Loucy (cell line): ENCODE results near the gene TNFAIP8L2.
A peak's percentile ranks its signal among the peaks of the same experiment; 100 is the strongest.
"Not testable (repeated sequence)": the region's sequence is repeated elsewhere in the genome, so short reads cannot be mapped to it uniquely, and the experiment has no call there.

Experiments
- H2AFZ ChIP-seq: fragments of 200-600 bp; sonication (generic); 2 replicates; pipeline ENCODE4 v1.6.0; 2016; ENCODE audit warnings: antibody characterized with exemption, mild to moderate bottlenecking, low read length, moderate library complexity
- H3F3A ChIP-seq: fragments of 200-600 bp; 2 replicates; pipeline ENCODE4 v1.6.0; 2016; ENCODE audit warnings: antibody characterized with exemption, low read depth, mild to moderate bottlenecking
- H3K27me3 ChIP-seq: fragments of 200-600 bp; sonication (generic); 2 replicates; pipeline ENCODE4 v1.6.1; 2014; ENCODE audit warnings: low read length, mild to moderate bottlenecking; ENCODE audit not compliant: insufficient read depth, poor library complexity, severe bottlenecking
- H3K36me3 ChIP-seq: fragments of 200-600 bp; sonication (generic); 2 replicates; pipeline ENCODE4 v1.6.1; 2016; ENCODE audit warnings: low read length; ENCODE audit not compliant: insufficient read depth
- H3K4me1 ChIP-seq: fragments of 200-600 bp; sonication (generic); 2 replicates; pipeline ENCODE4 v1.5.1; 2014; ENCODE audit warnings: low read length, mild to moderate bottlenecking; ENCODE audit not compliant: insufficient read depth, poor library complexity, severe bottlenecking
- H3K4me2 ChIP-seq: fragments of 200-600 bp; sonication (generic); 2 replicates; pipeline ENCODE4 v1.6.0; 2014; ENCODE audit warnings: antibody characterized with exemption, low read length, low read depth, mild to moderate bottlenecking; ENCODE audit not compliant: poor library complexity, severe bottlenecking
- H3K4me3 ChIP-seq: fragments of 200-600 bp; sonication (generic); 2 replicates; pipeline ENCODE4 v1.5.1; 2014; ENCODE audit warnings: low read length, mild to moderate bottlenecking, mixed read lengths; ENCODE audit not compliant: poor library complexity, severe bottlenecking
- H3K79me2 ChIP-seq: fragments of 200-600 bp; sonication (generic); 2 replicates; pipeline ENCODE4 v1.6.1; 2014; ENCODE audit warnings: low read length; ENCODE audit not compliant: insufficient read depth
- H3K9ac ChIP-seq: fragments of 200-600 bp; sonication (generic); 2 replicates; pipeline ENCODE4 v1.6.0; 2014; ENCODE audit warnings: mild to moderate bottlenecking, low read depth, low read length, moderate library complexity; ENCODE audit not compliant: poor library complexity, severe bottlenecking
- H3K9me2 ChIP-seq: fragments of 200-600 bp; sonication (generic); replicated peaks from 2 replicates; pipeline ENCODE4 v1.6.1; 2016; ENCODE audit warnings: low read depth, low read length, mixed read lengths
- H3K9me3 ChIP-seq: fragments of 200-600 bp; sonication (generic); 2 replicates; pipeline ENCODE4 v1.6.1; 2014; ENCODE audit warnings: mild to moderate bottlenecking, antibody characterized with exemption, low read length, low read depth; ENCODE audit not compliant: insufficient read depth
- H4K20me1 ChIP-seq: fragments of 200-600 bp; sonication (generic); 2 replicates; pipeline ENCODE4 v1.6.0; 2014; ENCODE audit warnings: antibody characterized with exemption, low read length, mild to moderate bottlenecking; ENCODE audit not compliant: insufficient read depth, poor library complexity, severe bottlenecking
- CTCF ChIP-seq: fragments of 200-600 bp; sonication (generic); conservative IDR thresholded peaks from 2 replicates; pipeline ENCODE4 v1.5.1; 2014; ENCODE audit warnings: mild to moderate bottlenecking, antibody characterized with exemption, low read length
- EZH2phosphoT487 ChIP-seq: fragments of 200-600 bp; IDR thresholded peaks from 2 replicates; pipeline ENCODE4 v1.6.1; 2018; ENCODE audit warnings: antibody characterized with exemption, mild to moderate bottlenecking, moderate library complexity, borderline replicate concordance

TNFAIP8L2 gene

GRCh38 chr1:151197863-151198253, 41.4 kb downstream of the TNFAIP8L2 start:
- H3K4me1 ChIP-seq: peaks cover 36% of the 10 kb centered on the region
- 0 out of 2 replicates have a peak, but pooled peaks cover under 1% of the 10 kb centered on the region for H3K36me3 ChIP-seq
- peaks cover 33% of the 10 kb centered on the region for H4K20me1 ChIP-seq
- H3K4me3 ChIP-seq: peak overlapping the region; percentile 86
- peaks cover 43% of the 10 kb centered on the region for H3K79me2 ChIP-seq
- H3K9me2 ChIP-seq: no peaks in the 10 kb centered on the region
- no peaks in the 10 kb centered on the region for H3K9me3 ChIP-seq
- H2AFZ ChIP-seq: peak overlapping the region; percentile 98
- no peaks in the 10 kb centered on the region for H3K27me3 ChIP-seq
- no peaks in the 10 kb centered on the region; the same call in 1 of the 2 replicates for H3F3A ChIP-seq
- TF ChIP-seq EZH2phosphoT487: no peak
- H3K9ac ChIP-seq: peak overlapping the region; percentile 84
- peak overlapping the region; percentile 97 for H3K4me2 ChIP-seq

- H3K9me3 ChIP-seq: no peaks in the 10 kb centered on the region
- H3K36me3 ChIP-seq: peaks cover 4% of the 10 kb centered on the region; the same call in 1 of the 2 replicates
- no peaks in the 10 kb centered on the region for H3K27me3 ChIP-seq
- peaks cover 39% of the 10 kb centered on the region for H4K20me1 ChIP-seq
- no peak for TF ChIP-seq CTCF
- no peak for TF ChIP-seq EZH2phosphoT487
- H3K79me2 ChIP-seq: peaks cover 50% of the 10 kb centered on the region
- H3K4me1 ChIP-seq: peaks cover 39% of the 10 kb centered on the region
- H2AFZ ChIP-seq: peak within 1 kb of the TSS; percentile 98
- no peaks in the 10 kb centered on the region for H3K9me2 ChIP-seq
- peak within 1 kb of the TSS; percentile 86 for H3K4me3 ChIP-seq
- H3F3A ChIP-seq: no peaks in the 10 kb centered on the region; the same call in 1 of the 2 replicates
- peak within 1 kb of the TSS; percentile 84 for H3K9ac ChIP-seq
- peak within 1 kb of the TSS; percentile 97 for H3K4me2 ChIP-seq
These were observed 42.0 kb downstream of the TNFAIP8L2 start, which contains the start of gene PIP5K1A for GRCh38 chr1:151198254-151199127. PIP5K1A (plus strand) TSS chr1:151198552; CDS start chr1:151198997, 445 bp downstream.

GRCh38 chr1:151199873-151200581, 43.6 kb downstream of the TNFAIP8L2 start:
- Histone ChIP-seq H2AFZ (no peak overlapping the region), H3K9me2 (no peaks in the 10 kb centered on the region), H3K79me2 (peaks cover 65% of the 10 kb centered on the region), H3K4me3 (peak overlapping the region; percentile 86), H3F3A (no peaks in the 10 kb centered on the region), H4K20me1 (peaks cover 54% of the 10 kb centered on the region), H3K4me2 (peak overlapping the region; percentile 97), H3K36me3 (peaks cover 7% of the 10 kb centered on the region; the same call in 1 of the 2 replicates), H3K9me3 (no peaks in the 10 kb centered on the region), H3K9ac (peak overlapping the region; percentile 84), H3K27me3 (no peaks in the 10 kb centered on the region), H3K4me1 (peaks cover 51% of the 10 kb centered on the region)
- TF ChIP-seq CTCF (no peak), EZH2phosphoT487 (no peak)

- H3K36me3 ChIP-seq: peaks cover 29% of the 10 kb centered on the region; the same call in 1 of the 2 replicates
- not testable (repeated sequence) for H3K9me3 ChIP-seq, H3K9me2 ChIP-seq, H3K27me3 ChIP-seq, H3F3A ChIP-seq, H3K4me3 ChIP-seq, H3K9ac ChIP-seq, H2AFZ ChIP-seq
- H4K20me1 ChIP-seq: peaks cover 56% of the 10 kb centered on the region
- H3K79me2 ChIP-seq: peaks cover 82% of the 10 kb centered on the region
- H3K4me2 ChIP-seq: peak overlapping the region; percentile 54
- H3K4me1 ChIP-seq: peaks cover 45% of the 10 kb centered on the region
These were observed 49.0 kb downstream of the TNFAIP8L2 start for GRCh38 chr1:151205381-151205965.
